Measurements from ENCODE around the gene TNNT1. TPM values are rescaled to one million over a fixed set of nuclear protein-coding genes. Genes with fewer than 3 reads are reported as not detected.

The TNNT1 gene
- total RNA-seq, 1 donor from 2014 or later = 54.1 TPM

DNA sequence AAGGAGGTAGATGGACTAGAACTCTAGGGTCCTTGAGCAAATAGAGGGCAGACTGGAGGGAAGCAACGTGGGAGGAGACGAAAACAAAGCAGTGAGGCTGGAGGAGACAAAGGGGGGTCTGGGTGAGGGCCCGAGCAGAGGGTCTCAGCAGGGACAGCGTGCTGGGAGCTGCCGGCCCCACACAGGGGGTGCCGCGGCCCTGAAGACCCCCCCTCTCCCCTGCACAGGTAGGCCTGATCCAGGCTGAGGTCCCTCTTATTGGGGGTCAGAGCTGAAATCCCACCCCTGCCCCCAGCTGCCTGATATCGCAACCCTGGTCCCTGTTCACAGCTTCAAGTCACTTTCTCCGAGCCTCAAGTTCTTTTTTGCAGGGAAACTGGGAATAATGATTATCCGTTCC lies 64.6 kb downstream of the TNNT1 start:
- no peak for ATAC-seq (ENCODE audit: poor library complexity)
- intact Hi-C loops (cut with DNase I) = no loop called here
- no peak for DNase-seq

GRCh38 chr19:55083004-55083850 lies 65.8 kb downstream of the TNNT1 start:
- DNase-seq (no peak), ATAC-seq (ENCODE audit: poor library complexity) (no peak)
- intact Hi-C loops (cut with DNase I) = no loop called here

Small RNA genes lying within 50 kb of the gene (microRNA-seq; reads per million reads assigned to microRNA genes)
- not detected for gene MIR7975

Other genes with a start within 250 kb of the TNNT1 start
- gene NCR1, start 243.1 kb downstream of the TNNT1 start, total RNA-seq = not detected
- not detected for gene NLRP7, start 201.7 kb downstream of the TNNT1 start, total RNA-seq
- 0.78 TPM for gene NLRP2, start 182.8 kb downstream of the TNNT1 start, total RNA-seq
- gene GP6, start 110.9 kb downstream of the TNNT1 start, total RNA-seq = 0.48 TPM
- gene RDH13, start 86.1 kb downstream of the TNNT1 start, total RNA-seq = 45.6 TPM
- 0.83 TPM for gene EPS8L1, start 73.3 kb downstream of the TNNT1 start, total RNA-seq
- 126 TPM for gene PPP1R12C, start 31.6 kb downstream of the TNNT1 start, total RNA-seq
- 4,564 TPM for gene TNNI3, start 8.5 kb upstream of the TNNT1 start, total RNA-seq
- 0.59 TPM for gene DNAAF3, start 17.4 kb upstream of the TNNT1 start, total RNA-seq
- gene SYT5, start 31.1 kb upstream of the TNNT1 start, total RNA-seq = not detected
- gene PTPRH, start 60.3 kb upstream of the TNNT1 start, total RNA-seq = 0.54 TPM
- 2.3 TPM for gene TMEM86B, start 79.6 kb upstream of the TNNT1 start, total RNA-seq
- 37.1 TPM for gene PPP6R1, start 109.8 kb upstream of the TNNT1 start, total RNA-seq
- 29.2 TPM for gene HSPBP1, start 130.9 kb upstream of the TNNT1 start, total RNA-seq
- gene BRSK1, start 134.8 kb upstream of the TNNT1 start, total RNA-seq = 1.6 TPM
- 1.7 TPM for gene TMEM150B, start 176.1 kb upstream of the TNNT1 start, total RNA-seq
- gene KMT5C, start 190.7 kb upstream of the TNNT1 start, total RNA-seq = 6.6 TPM
- not detected for gene COX6B2, start 205.5 kb upstream of the TNNT1 start, total RNA-seq
- not detected for gene GARIN5B, start 214.1 kb upstream of the TNNT1 start, total RNA-seq
- not detected for gene IL11, start 221.3 kb upstream of the TNNT1 start, total RNA-seq
- gene TMEM190, start 227.6 kb upstream of the TNNT1 start, total RNA-seq = not detected
- 1.0 TPM for gene TMEM238, start 235.1 kb upstream of the TNNT1 start, total RNA-seq
- gene RPL28, start 236.7 kb upstream of the TNNT1 start, total RNA-seq = 569 TPM

Measured in Right ventricle myocardium superior (tissue), 1 donor.